ENCODE results near the gene EML1. TPM values are rescaled to one million over a fixed set of nuclear protein-coding genes. Genes with fewer than 3 reads are reported as not detected.

The EML1 gene
- total RNA-seq, 1 experiment from 2014 or later: 16.1 TPM

DNA sequence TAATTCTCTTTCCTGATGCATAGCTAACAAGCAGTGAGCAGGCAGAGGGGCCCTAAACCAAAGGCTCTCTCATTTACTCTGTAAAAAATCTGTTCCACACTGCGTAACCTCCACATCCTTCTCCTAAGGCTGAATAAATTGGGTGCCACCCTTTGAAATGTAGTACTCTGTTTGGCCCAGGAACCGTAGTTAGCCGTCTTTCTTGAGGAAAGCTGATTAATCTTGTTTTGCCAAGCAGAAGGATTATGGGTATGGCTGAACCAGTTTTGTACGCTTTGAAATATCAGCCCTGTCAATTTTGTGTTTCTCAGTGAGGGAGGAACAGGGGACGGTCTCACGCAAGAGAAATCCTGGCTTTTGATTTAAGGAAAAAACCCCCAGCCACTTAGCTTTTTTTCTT, 19.7 kb downstream of the EML1 start (continued):
- TF ChIP-seq, protein P1, sequence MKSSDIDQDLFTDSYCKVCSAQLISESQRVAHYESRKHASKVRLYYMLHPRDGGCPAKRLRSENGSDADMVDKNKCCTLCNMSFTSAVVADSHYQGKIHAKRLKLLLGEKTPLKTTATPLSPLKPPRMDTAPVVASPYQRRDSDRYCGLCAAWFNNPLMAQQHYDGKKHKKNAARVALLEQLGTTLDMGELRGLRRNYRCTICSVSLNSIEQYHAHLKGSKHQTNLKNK (CRISPR knock-in tag; IDR thresholded peaks at IDR 0.05): no peak
- TF ChIP-seq ZNF317 (CRISPR knock-in tag; IDR thresholded peaks at IDR 0.05; ENCODE audit: borderline replicate concordance, low read depth): no peak
- TF ChIP-seq, protein P2, sequence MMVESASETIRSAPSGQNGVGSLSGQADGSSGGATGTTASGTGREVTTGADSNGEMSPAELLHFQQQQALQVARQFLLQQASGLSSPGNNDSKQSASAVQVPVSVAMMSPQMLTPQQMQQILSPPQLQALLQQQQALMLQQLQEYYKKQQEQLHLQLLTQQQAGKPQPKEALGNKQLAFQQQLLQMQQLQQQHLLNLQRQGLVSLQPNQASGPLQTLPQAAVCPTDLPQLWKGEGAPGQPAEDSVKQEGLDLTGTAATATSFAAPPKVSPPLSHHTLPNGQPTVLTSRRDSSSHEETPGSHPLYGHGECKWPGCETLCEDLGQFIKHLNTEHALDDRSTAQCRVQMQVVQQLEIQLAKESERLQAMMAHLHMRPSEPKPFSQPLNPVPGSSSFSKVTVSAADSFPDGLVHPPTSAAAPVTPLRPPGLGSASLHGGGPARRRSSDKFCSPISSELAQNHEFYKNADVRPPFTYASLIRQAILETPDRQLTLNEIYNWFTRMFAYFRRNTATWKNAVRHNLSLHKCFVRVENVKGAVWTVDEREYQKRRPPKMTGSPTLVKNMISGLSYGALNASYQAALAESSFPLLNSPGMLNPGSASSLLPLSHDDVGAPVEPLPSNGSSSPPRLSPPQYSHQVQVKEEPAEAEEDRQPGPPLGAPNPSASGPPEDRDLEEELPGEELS (CRISPR knock-in tag; IDR thresholded peaks at IDR 0.05): no peak

DNA sequence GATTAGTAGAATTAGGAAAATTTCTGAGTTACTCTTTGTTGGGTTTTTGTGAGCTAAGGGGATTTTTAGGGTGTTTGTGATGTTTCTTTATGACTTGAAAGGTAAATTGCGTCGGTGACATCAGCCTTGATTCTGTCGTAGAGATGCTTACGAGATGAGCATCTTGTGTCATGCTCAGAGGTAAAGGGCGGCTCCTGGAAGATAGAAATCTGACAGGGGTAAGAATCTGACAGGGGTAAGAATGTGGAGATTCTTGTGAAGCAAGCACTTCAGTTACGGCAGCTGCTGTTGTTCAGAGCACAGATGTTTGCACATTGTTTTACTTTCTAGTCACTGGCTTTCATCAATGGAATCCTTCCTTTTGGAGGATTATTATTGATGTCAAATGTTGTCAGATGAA, 22.5 kb downstream of the EML1 start:
- H3K9me3 Mint-ChIP-seq: no peaks in the 10 kb centered on the region
- ChIA-PET CTCF (interaction anchor here (0.7 to 1.5 kb wide), 3 partner anchors 7 to 133 kb away, joined by 3 to 4 read pairs (median 3); no protein-coding TSS in a partner anchor), POLR2A (no interaction called here)
- TF ChIP-seq, protein P3, sequence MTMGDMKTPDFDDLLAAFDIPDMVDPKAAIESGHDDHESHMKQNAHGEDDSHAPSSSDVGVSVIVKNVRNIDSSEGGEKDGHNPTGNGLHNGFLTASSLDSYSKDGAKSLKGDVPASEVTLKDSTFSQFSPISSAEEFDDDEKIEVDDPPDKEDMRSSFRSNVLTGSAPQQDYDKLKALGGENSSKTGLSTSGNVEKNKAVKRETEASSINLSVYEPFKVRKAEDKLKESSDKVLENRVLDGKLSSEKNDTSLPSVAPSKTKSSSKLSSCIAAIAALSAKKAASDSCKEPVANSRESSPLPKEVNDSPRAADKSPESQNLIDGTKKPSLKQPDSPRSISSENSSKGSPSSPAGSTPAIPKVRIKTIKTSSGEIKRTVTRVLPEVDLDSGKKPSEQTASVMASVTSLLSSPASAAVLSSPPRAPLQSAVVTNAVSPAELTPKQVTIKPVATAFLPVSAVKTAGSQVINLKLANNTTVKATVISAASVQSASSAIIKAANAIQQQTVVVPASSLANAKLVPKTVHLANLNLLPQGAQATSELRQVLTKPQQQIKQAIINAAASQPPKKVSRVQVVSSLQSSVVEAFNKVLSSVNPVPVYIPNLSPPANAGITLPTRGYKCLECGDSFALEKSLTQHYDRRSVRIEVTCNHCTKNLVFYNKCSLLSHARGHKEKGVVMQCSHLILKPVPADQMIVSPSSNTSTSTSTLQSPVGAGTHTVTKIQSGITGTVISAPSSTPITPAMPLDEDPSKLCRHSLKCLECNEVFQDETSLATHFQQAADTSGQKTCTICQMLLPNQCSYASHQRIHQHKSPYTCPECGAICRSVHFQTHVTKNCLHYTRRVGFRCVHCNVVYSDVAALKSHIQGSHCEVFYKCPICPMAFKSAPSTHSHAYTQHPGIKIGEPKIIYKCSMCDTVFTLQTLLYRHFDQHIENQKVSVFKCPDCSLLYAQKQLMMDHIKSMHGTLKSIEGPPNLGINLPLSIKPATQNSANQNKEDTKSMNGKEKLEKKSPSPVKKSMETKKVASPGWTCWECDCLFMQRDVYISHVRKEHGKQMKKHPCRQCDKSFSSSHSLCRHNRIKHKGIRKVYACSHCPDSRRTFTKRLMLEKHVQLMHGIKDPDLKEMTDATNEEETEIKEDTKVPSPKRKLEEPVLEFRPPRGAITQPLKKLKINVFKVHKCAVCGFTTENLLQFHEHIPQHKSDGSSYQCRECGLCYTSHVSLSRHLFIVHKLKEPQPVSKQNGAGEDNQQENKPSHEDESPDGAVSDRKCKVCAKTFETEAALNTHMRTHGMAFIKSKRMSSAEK (CRISPR knock-in tag; IDR thresholded peaks at IDR 0.05; ENCODE audit: borderline replicate concordance): no peak
- TF ChIP-seq, protein P4, sequence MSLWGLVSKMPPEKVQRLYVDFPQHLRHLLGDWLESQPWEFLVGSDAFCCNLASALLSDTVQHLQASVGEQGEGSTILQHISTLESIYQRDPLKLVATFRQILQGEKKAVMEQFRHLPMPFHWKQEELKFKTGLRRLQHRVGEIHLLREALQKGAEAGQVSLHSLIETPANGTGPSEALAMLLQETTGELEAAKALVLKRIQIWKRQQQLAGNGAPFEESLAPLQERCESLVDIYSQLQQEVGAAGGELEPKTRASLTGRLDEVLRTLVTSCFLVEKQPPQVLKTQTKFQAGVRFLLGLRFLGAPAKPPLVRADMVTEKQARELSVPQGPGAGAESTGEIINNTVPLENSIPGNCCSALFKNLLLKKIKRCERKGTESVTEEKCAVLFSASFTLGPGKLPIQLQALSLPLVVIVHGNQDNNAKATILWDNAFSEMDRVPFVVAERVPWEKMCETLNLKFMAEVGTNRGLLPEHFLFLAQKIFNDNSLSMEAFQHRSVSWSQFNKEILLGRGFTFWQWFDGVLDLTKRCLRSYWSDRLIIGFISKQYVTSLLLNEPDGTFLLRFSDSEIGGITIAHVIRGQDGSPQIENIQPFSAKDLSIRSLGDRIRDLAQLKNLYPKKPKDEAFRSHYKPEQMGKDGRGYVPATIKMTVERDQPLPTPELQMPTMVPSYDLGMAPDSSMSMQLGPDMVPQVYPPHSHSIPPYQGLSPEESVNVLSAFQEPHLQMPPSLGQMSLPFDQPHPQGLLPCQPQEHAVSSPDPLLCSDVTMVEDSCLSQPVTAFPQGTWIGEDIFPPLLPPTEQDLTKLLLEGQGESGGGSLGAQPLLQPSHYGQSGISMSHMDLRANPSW (CRISPR knock-in tag; conservative IDR thresholded peaks at IDR 0.05; ENCODE audit: low read depth): no peak
- TF ChIP-seq RORB (CRISPR knock-in tag; IDR thresholded peaks at IDR 0.05) (no peak), SP1 (CRISPR knock-in tag; conservative IDR thresholded peaks at IDR 0.05) (no peak), ZNF423 (CRISPR knock-in tag; IDR thresholded peaks at IDR 0.05) (no peak), SOX15 (CRISPR knock-in tag; IDR thresholded peaks at IDR 0.05) (no peak), JUN (CRISPR knock-in tag; IDR thresholded peaks at IDR 0.05) (no peak), MYBL2 (CRISPR knock-in tag; IDR thresholded peaks at IDR 0.05) (no peak), GTF2I (CRISPR knock-in tag; conservative IDR thresholded peaks at IDR 0.05) (no peak), SMAD4 (CRISPR knock-in tag; IDR thresholded peaks at IDR 0.05) (no peak)
- TF ChIP-seq, protein P5, sequence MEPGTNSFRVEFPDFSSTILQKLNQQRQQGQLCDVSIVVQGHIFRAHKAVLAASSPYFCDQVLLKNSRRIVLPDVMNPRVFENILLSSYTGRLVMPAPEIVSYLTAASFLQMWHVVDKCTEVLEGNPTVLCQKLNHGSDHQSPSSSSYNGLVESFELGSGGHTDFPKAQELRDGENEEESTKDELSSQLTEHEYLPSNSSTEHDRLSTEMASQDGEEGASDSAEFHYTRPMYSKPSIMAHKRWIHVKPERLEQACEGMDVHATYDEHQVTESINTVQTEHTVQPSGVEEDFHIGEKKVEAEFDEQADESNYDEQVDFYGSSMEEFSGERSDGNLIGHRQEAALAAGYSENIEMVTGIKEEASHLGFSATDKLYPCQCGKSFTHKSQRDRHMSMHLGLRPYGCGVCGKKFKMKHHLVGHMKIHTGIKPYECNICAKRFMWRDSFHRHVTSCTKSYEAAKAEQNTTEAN (CRISPR knock-in tag; IDR thresholded peaks at IDR 0.05): no peak
- TF ChIP-seq, protein P6, sequence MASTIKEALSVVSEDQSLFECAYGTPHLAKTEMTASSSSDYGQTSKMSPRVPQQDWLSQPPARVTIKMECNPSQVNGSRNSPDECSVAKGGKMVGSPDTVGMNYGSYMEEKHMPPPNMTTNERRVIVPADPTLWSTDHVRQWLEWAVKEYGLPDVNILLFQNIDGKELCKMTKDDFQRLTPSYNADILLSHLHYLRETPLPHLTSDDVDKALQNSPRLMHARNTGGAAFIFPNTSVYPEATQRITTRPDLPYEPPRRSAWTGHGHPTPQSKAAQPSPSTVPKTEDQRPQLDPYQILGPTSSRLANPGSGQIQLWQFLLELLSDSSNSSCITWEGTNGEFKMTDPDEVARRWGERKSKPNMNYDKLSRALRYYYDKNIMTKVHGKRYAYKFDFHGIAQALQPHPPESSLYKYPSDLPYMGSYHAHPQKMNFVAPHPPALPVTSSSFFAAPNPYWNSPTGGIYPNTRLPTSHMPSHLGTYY (CRISPR knock-in tag; IDR thresholded peaks at IDR 0.05): no peak
- TF ChIP-seq, protein P7, sequence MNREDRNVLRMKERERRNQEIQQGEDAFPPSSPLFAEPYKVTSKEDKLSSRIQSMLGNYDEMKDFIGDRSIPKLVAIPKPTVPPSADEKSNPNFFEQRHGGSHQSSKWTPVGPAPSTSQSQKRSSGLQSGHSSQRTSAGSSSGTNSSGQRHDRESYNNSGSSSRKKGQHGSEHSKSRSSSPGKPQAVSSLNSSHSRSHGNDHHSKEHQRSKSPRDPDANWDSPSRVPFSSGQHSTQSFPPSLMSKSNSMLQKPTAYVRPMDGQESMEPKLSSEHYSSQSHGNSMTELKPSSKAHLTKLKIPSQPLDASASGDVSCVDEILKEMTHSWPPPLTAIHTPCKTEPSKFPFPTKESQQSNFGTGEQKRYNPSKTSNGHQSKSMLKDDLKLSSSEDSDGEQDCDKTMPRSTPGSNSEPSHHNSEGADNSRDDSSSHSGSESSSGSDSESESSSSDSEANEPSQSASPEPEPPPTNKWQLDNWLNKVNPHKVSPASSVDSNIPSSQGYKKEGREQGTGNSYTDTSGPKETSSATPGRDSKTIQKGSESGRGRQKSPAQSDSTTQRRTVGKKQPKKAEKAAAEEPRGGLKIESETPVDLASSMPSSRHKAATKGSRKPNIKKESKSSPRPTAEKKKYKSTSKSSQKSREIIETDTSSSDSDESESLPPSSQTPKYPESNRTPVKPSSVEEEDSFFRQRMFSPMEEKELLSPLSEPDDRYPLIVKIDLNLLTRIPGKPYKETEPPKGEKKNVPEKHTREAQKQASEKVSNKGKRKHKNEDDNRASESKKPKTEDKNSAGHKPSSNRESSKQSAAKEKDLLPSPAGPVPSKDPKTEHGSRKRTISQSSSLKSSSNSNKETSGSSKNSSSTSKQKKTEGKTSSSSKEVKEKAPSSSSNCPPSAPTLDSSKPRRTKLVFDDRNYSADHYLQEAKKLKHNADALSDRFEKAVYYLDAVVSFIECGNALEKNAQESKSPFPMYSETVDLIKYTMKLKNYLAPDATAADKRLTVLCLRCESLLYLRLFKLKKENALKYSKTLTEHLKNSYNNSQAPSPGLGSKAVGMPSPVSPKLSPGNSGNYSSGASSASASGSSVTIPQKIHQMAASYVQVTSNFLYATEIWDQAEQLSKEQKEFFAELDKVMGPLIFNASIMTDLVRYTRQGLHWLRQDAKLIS (CRISPR knock-in tag; IDR thresholded peaks at IDR 0.05; ENCODE audit: borderline replicate concordance): no peak
- TF ChIP-seq, protein P8, sequence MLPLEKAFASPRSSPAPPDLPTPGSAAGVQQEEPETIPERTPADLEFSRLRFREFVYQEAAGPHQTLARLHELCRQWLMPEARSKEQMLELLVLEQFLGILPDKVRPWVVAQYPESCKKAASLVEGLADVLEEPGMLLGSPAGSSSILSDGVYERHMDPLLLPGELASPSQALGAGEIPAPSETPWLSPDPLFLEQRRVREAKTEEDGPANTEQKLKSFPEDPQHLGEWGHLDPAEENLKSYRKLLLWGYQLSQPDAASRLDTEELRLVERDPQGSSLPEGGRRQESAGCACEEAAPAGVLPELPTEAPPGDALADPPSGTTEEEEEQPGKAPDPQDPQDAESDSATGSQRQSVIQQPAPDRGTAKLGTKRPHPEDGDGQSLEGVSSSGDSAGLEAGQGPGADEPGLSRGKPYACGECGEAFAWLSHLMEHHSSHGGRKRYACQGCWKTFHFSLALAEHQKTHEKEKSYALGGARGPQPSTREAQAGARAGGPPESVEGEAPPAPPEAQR (CRISPR knock-in tag; IDR thresholded peaks at IDR 0.05): no peak
- TF ChIP-seq, protein P1 (CRISPR knock-in tag; IDR thresholded peaks at IDR 0.05): no peak
- no peak for ATAC-seq
- no peak overlapping the region for H3K4me3 Mint-ChIP-seq
- H3K4me1 Mint-ChIP-seq: peaks cover 7% of the 10 kb centered on the region
- H3K27ac Mint-ChIP-seq: no peak overlapping the region
- H3K36me3 Mint-ChIP-seq: no peaks in the 10 kb centered on the region
- H3K27me3 Mint-ChIP-seq (ENCODE audit: low read depth): no peaks in the 10 kb centered on the region
- DNase-seq (ENCODE audit: low spot score): no peak

All from WTC11 (cell line).